K562 (cell line): ENCODE data around the gene HIVEP1. TPM values are rescaled to one million over a fixed set of nuclear protein-coding genes. Genes with fewer than 3 reads are reported as not detected.
A peak's percentile ranks its signal among the peaks of the same experiment; 100 is the strongest.

ENCODE experiments used
- ATAC-seq: fragments of 200-7000 bp; cut with Tn5 transposase; 3 replicates; pipeline ENCODE4 v1.9.1; 2020; ENCODE audit warnings: moderate library complexity
- BruUV-seq: library from RNA; stranded (reverse); fragments of 400-500 nt; replicated peaks from 2 replicates; lab custom pipeline; 2021; lab: Mats Ljungman, UMichigan
- CTCF ChIA-PET: fragments of 300-600 bp; formaldehyde crosslinking; extraction: SDS; loops from one replicate; lab custom pipeline; 2021; ENCODE audit warnings: low intra/inter-chr PET ratio; lab: Yijun Ruan, JAX
- POLR2A ChIA-PET: fragments of 300-600, 350-650 bp; sonication (Branson Sonifier 250); formaldehyde crosslinking; extraction: SDS; loops from one replicate; lab custom pipeline; 2021; ENCODE audit warnings: antibody characterized with exemption, inconsistent platforms; lab: Yijun Ruan, JAX
- DNase-seq, 4 experiments: peaks; one replicate each; pipeline versions ENCODE4 v3.0.0 to v3.0.0-alpha.2; 2011 to 2018; ENCODE audit warnings: low spot score in 3 of 4, mixed read lengths in 3 of 4; ENCODE audit errors: extremely low read depth in 1 of 4
- FAIRE-seq: peaks from 2 replicates; lab custom pipeline; 2011; peaks lifted over from hg19 to GRCh38; lab: Jason Lieb, UNC
- H2AFZ ChIP-seq: 2 replicates; pipeline ENCODE4 v1.6.0; 2011; ENCODE audit warnings: low read depth, low read length, control low read depth, inconsistent platforms
- H3K27ac ChIP-seq: fragments of 200-600 bp; 3 replicates; pipeline ENCODE4 v1.8.0; 2011; ENCODE audit warnings: low read depth, mild to moderate bottlenecking, control low read depth, inconsistent platforms, low read length, moderate library complexity, mixed read lengths; ENCODE audit errors: extremely low read depth
- H3K27me3 ChIP-seq, 2 experiments: fragments of 300-600 bp in 1 of 2; 2 replicates in 1 of 2; 3 replicates in 1 of 2; pipeline versions ENCODE4 v1.6.0 to v1.8.0; 2011; ENCODE audit warnings: inconsistent platforms in 2 of 2, low read length in 2 of 2, mild to moderate bottlenecking in 1 of 2, mixed read lengths in 1 of 2, moderate library complexity in 1 of 2; ENCODE audit not compliant: control insufficient read depth in 2 of 2, insufficient read depth in 2 of 2
- H3K36me3 ChIP-seq: fragments of 300-600 bp; 3 replicates; pipeline ENCODE4 v1.8.0; 2011; ENCODE audit warnings: mild to moderate bottlenecking, low read length, inconsistent platforms; ENCODE audit not compliant: control insufficient read depth, insufficient read depth
- H3K4me1 ChIP-seq, 2 experiments: fragments of 200-600 bp in 1 of 2; replicated peaks in 1 of 2; 2 replicates in 1 of 2; 3 replicates in 1 of 2; pipeline versions ENCODE4 v1.5.1 to v1.8.0; 2011; ENCODE audit warnings: inconsistent platforms in 2 of 2, low read length in 2 of 2, mild to moderate bottlenecking in 1 of 2, mixed read lengths in 1 of 2, moderate library complexity in 1 of 2; ENCODE audit not compliant: control insufficient read depth in 2 of 2, insufficient read depth in 2 of 2
- H3K4me2 ChIP-seq: 2 replicates; pipeline ENCODE4 v1.6.1; 2011; ENCODE audit warnings: low read length, control low read depth, inconsistent platforms, mixed read lengths; ENCODE audit not compliant: insufficient read depth
- H3K4me3 ChIP-seq: fragments of 200-600 bp; sonication (generic), shearing (Covaris generic); 2 replicates; pipeline ENCODE4 v1.5.1; 2016; ENCODE audit warnings: control low read depth, inconsistent platforms
- H3K79me2 ChIP-seq: fragments of 200-600 bp; 3 replicates; pipeline ENCODE4 v1.8.0; 2011; ENCODE audit warnings: low read length, inconsistent platforms; ENCODE audit not compliant: control insufficient read depth, insufficient read depth
- H3K9ac ChIP-seq, 2 experiments: 2 replicates each; pipeline versions ENCODE4 v1.6.0 to v1.6.1; 2011; ENCODE audit warnings: low read depth in 2 of 2, low read length in 2 of 2, control low read depth in 1 of 2, inconsistent platforms in 1 of 2, mild to moderate bottlenecking in 1 of 2, mixed read lengths in 1 of 2; ENCODE audit not compliant: insufficient read depth in 1 of 2
- H3K9me1 ChIP-seq: one replicate; pipeline ENCODE4 v1.6.0; 2011; ENCODE audit warnings: inconsistent platforms, mild to moderate bottlenecking, low read length, moderate library complexity; ENCODE audit not compliant: control insufficient read depth, insufficient read depth
- H3K9me3 ChIP-seq: replicated peaks from 2 replicates; pipeline ENCODE4 v1.5.1; 2011; ENCODE audit warnings: low read depth, low read length, inconsistent platforms; ENCODE audit not compliant: control insufficient read depth, insufficient read depth
- H4K20me1 ChIP-seq: replicated peaks from 2 replicates; pipeline ENCODE4 v1.6.1; 2011; ENCODE audit warnings: low read length, inconsistent platforms, mixed read lengths; ENCODE audit not compliant: control insufficient read depth, insufficient read depth
- ARID2 ChIP-seq: fragments of 450-650 bp; IDR thresholded peaks from 2 replicates; pipeline ENCODE4 v1.6.1; 2017; ENCODE audit warnings: antibody characterized with exemption, mild to moderate bottlenecking
- EZH2 ChIP-seq: IDR thresholded peaks from 2 replicates; pipeline ENCODE4 v1.6.1; 2012; ENCODE audit warnings: low read depth, mild to moderate bottlenecking, inconsistent platforms, low read length, borderline replicate concordance
- FOXK2 ChIP-seq, 2 experiments: fragments of 450-650 bp; IDR thresholded peaks in 1 of 2; conservative IDR thresholded peaks in 1 of 2; 2 replicates each; pipeline ENCODE4 v1.6.1; 2016; ENCODE audit warnings: low read depth in 2 of 2, mild to moderate bottlenecking in 1 of 2
- FUS ChIP-seq: fragments of 200-400 bp; formaldehyde crosslinking; optimal IDR thresholded peaks from 2 replicates; pipeline ENCODE3; 2017; ENCODE audit warnings: low read depth, low read length
- POLR2A ChIP-seq: fragments of 450-650 bp; conservative IDR thresholded peaks from 2 replicates; pipeline ENCODE4 v1.6.1; 2016
- POLR3A ChIP-seq: IDR thresholded peaks from 2 replicates; pipeline ENCODE4 v1.6.1; 2011; ENCODE audit warnings: borderline replicate concordance, mild to moderate bottlenecking, moderate library complexity; ENCODE audit not compliant: insufficient read length, insufficient read depth; ENCODE audit errors: extremely low read depth
- PRMT5 ChIP-seq: sonication (generic); formaldehyde crosslinking; IDR thresholded peaks from 2 replicates; pipeline ENCODE4 v1.5.0; 2020; ENCODE audit warnings: missing genetic modification reagents
- WGBS: fragments of 100-300 bp; shearing (Covaris generic); methylation state at CpG from one replicate; pipeline ENCODE4 v1.1.6; 2016; ENCODE audit warnings: low coverage, mixed read lengths; ENCODE audit not compliant: insufficient coverage; ENCODE audit errors: missing lambda C conversion rate; 5-methylcytosine and 5-hydroxymethylcytosine counted together
- in situ Hi-C: fragments of 300-500 bp; cut with MboI; formaldehyde crosslinking; loops from 4 replicates; pipeline ENCODE4 v1.15.0; 2018; ENCODE audit warnings: inconsistent platforms, mixed read lengths
- intact Hi-C: fragments of 100-400 bp; cut with micrococcal nuclease; formaldehyde crosslinking; loops from 2 replicates; pipeline ENCODE4 v1.14.2; 2022
- polyA plus RNA-seq, 8 experiments: library from polyadenylated mRNA; depleted of rRNA in 4 of 8; stranded (reverse) in 5 of 8; unstranded in 3 of 8; fragments of >200 nt; fragmentation: Nextera tagmentation in 2 of 8; fragmentation: Illumina TruSeq in 1 of 8; extraction: Ambion mirVana in 2 of 8; extraction: Trizol in 1 of 8; gene quantifications; 2 replicates each; pipeline versions ENCODE4 v1.2.1 to v1.2.3, GENCODE V29; 2011 to 2014; ENCODE audit warnings: inconsistent platforms in 1 of 8, missing spikeins in 1 of 8
- total RNA-seq, 7 experiments: library from RNA; depleted of rRNA in 6 of 7; stranded (reverse); fragments of >200 nt in 6 of 7; fragmentation: Illumina TruSeq in 2 of 7; extraction: Trizol in 2 of 7; gene quantifications; 2 replicates each; pipeline versions ENCODE4 v1.2.1 to v1.2.3, GENCODE V29; 2011 to 2021; ENCODE audit warnings: low replicate concordance in 1 of 7
- TF ChIP-seq, protein P1 (sequence below), 2 experiments: fragments of 450-650 bp; IDR thresholded peaks; 2 replicates each; pipeline ENCODE4 v1.6.1; 2016

Gene HIVEP1
- total and polyA plus RNA-seq, 9 of the 15 experiments (the other 6 are each of a cell fraction or from before 2014, with no cell fraction given): 6.0 to 33.3 (median 21.7) TPM

DNA sequence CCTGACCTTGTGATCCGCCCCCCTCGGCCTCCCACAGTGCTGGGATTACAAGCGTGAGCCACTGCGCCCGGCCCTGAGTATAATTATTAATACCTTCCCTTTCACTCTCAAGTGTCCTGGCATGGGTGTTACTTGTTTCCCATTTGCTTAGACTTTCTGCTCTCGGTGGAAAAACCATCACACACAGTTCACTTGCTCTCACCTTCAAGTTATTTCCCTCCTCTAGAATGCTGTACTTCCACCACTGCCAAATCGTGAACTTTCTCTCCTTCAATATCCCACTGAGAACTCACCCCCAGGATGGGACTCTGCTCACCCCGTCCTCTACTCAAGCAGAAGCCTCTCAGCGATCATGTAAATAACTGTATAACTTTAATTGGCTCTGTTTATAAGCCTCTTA, 4.6 kb upstream of the HIVEP1 start:
- ATAC-seq (no peak), DNase-seq (no peak), FAIRE-seq (no peak)
- ChIA-PET CTCF (no interaction called here), POLR2A (interaction anchor here (0.9 to 1.3 kb wide), 4 partner anchors 8 to 76 kb away, joined by 3 to 5 read pairs (median 4); no protein-coding TSS in a partner anchor)
- Histone ChIP-seq H3K4me1 (peaks cover 10 to 12% of the 10 kb centered on the region in 2 experiments), H3K4me2 (peak overlapping the region; percentile 98), H3K27ac (peak overlapping the region; percentile 99), H3K9me1 (no peaks in the 10 kb centered on the region), H2AFZ (peak overlapping the region; percentile 79), H3K27me3 (no peaks in the 10 kb centered on the region), H3K79me2 (peaks cover 27% of the 10 kb centered on the region), H3K4me3 (peak overlapping the region; percentile 84; the same call in 1 of the 2 replicates), H3K9me3 (no peaks in the 10 kb centered on the region), H4K20me1 (no peaks in the 10 kb centered on the region), H3K36me3 (no peaks in the 10 kb centered on the region; the same call in 2 of the 3 replicates), H3K9ac (peak overlapping the region; percentile 83 to 89; a peak in 3 of 4 replicates)
- intact Hi-C loops (loop anchor here (5.0 kb wide), 1 partner anchor 175 kb away; no protein-coding TSS in a partner anchor), in situ Hi-C loops (loop anchor here (5.0 kb wide), 1 partner anchor 70 kb away; no protein-coding TSS in a partner anchor)
- 0 out of 2 replicates have a peak, but pooled peaks have one; percentile 6 for TF ChIP-seq POLR2A
- peak; percentile 17; the same call in 1 of the 2 replicates for TF ChIP-seq ARID2
- TF ChIP-seq FOXK2 (conservative IDR thresholded peaks at IDR 0.05 in 1 of 2, IDR thresholded peaks at IDR 0.05 in 1 of 2; ENCODE audit: low read depth in 2 of 2): 0 out of 4 replicates have a peak, but pooled peaks of 1 of the 2 experiments have one; percentile 34
- TF ChIP-seq FUS: no peak
- TF ChIP-seq EZH2: no peak
- TF ChIP-seq, protein P1, sequence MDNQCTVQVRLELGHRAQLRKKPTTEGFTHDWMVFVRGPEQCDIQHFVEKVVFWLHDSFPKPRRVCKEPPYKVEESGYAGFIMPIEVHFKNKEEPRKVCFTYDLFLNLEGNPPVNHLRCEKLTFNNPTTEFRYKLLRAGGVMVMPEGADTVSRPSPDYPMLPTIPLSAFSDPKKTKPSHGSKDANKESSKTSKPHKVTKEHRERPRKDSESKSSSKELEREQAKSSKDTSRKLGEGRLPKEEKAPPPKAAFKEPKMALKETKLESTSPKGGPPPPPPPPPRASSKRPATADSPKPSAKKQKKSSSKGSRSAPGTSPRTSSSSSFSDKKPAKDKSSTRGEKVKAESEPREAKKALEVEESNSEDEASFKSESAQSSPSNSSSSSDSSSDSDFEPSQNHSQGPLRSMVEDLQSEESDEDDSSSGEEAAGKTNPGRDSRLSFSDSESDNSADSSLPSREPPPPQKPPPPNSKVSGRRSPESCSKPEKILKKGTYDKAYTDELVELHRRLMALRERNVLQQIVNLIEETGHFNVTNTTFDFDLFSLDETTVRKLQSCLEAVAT (IDR thresholded peaks at IDR 0.05): peak in 1 of 2 experiments; percentile 24; a peak in 1 of 4 replicates
- no peak for TF ChIP-seq POLR3A
- TF ChIP-seq PRMT5 (CRISPR knock-in tag): no peak
- no TSS peak for BruUV-seq
- 42% methylated on average over 9 of the region's 9 CpGs for WGBS
